HG02852 (cell line): ENCODE results near the gene ATXN7.

Source experiments
- ATAC-seq: cut with Tn5 transposase; IDR thresholded peaks from one replicate; pipeline ENCODE4 v1.9.1; 2021; ENCODE audit warnings: mild to moderate bottlenecking, moderate library complexity; ENCODE audit not compliant: unreplicated experiment

ATXN7 gene

DNA sequence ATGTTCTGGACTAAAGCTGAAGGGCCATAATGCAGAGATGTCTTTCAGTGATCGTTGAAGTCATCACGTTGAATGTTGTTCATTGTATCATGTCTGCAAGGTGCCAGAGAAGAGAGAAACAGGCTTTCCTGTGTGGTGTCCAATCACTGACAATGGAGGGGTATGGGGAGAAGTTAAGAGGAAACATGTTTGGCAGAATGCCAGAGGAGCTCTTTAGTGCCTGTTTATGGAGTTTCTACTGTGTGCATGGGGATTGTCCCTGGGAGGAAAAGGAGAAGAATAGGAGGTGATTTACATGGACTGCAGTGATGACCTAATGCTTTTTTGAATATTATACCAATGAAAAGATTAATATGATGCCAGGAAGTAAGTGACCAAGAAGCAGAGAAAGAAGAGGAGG lies 36.8 kb downstream of the ATXN7 start:
- ATAC-seq: no peak

- ATAC-seq: no peak
These were observed 42.3 kb downstream of the ATXN7 start for GRCh38 chr3:63905731-63906620.

GRCh38 chr3:63908081-63908736 lies 44.5 kb downstream of the ATXN7 start:
- ATAC-seq: no peak

DNA sequence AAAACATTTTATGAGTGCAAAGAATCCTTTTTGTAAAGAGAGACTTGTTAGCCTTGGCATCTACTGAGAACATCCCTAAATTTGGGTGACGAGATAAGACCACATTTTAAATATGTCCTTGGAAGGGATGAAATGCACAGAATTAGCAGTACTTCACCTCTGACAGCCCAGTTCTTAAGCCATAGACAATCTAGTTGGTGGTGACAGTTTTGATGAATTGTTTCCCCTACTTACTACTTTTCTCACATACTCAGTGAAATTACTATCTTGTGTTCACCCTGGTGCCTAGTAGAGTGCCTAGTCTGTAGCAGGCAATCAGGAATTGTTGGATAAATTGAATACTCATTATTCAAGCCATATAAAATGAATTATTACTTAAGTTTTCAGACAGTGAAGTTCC lies 45.1 kb downstream of the ATXN7 start:
- no peak for ATAC-seq

- ATAC-seq: no peak
These were observed 45.8 kb downstream of the ATXN7 start for GRCh38 chr3:63909431-63909830.

- no peak for ATAC-seq
These were observed 46.3 kb downstream of the ATXN7 start for GRCh38 chr3:63910001-63910400.

DNA sequence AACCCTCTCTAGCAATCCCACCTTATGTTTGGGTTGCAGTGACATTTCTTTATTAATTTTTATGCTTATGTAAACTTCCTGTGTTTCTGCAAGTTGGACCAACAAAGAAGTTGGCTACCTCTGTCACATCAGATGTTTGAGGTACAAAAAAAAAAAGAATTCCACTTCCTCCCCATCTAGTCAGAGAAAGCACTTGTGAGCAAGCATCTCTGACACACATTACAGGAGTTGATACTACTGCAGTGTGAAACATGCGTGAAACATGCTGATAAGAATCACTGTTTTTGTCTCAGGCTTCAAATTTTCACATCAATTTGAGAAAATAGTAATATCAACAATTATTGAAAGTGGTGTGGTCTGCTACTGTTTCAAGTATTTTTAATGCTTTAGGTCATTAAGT lies 47.2 kb downstream of the ATXN7 start:
- no peak for ATAC-seq

DNA sequence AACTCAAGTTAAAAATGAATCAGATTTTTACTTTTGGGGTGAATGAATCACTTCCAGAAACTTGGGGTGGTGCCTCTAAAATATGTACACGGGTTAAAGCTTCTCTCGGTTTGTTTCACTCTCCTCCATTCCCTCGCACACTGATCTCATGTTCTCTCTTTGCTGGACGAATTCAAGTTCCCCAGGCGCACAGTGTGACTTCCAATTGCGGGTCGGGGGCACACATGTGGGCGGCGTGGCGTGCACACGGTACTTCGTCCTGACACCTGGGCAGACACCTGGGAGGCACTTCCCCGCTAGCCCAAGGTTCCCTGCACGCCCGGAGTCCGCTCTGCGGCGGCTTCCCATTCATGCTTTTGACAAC lies 47.8 kb downstream of the ATXN7 start:
- ATAC-seq: peak; percentile 23

DNA sequence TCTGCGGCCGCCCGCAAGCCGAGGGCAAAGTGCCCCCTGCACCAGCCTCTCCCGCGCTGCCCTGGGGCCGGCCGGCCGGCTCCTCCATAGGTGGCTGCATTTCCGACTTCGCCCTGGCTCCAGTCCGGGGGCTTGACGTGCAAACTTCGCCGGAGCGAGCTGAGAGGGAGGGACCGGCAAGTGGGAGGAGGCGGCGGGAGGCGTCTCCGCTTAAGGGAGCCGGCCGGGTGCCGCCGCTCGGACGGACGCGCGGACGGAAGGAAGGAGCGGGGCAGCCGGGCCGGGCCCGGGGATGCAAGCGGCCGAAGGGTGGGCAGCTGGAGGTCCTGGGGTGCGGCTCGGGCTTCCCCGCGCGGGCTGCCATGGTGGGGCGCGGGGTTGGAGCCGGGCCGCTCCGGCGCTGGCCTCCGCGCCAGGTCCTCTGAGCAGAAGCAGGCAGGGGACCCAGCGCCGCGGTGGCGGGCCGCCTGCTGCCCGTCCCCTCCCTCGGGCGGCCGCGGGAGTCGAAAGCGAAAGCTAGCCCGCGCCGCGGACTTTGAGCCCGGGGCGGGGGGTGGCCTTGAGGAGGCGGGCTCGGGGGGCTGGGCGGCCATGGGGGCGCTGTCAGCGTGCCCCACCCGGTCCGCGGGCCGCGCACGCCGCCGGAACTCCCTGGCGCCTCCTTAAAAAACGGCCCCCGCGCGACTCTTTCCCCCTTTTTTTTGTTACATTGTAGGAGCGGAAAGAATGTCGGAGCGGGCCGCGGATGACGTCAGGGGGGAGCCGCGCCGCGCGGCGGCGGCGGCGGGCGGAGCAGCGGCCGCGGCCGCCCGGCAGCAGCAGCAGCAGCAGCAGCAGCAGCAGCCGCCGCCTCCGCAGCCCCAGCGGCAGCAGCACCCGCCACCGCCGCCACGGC lies 48.5 kb downstream of the ATXN7 start, which contains the start of gene SCAANT1:
Gene SCAANT1, minus strand, starts transcription at position 511 of the 895 bp plus-strand sequence.
- peak; percentile 72 for ATAC-seq

- ATAC-seq: peak; percentile 6
These were observed 49.3 kb downstream of the ATXN7 start for GRCh38 chr3:63912768-63913588.

DNA sequence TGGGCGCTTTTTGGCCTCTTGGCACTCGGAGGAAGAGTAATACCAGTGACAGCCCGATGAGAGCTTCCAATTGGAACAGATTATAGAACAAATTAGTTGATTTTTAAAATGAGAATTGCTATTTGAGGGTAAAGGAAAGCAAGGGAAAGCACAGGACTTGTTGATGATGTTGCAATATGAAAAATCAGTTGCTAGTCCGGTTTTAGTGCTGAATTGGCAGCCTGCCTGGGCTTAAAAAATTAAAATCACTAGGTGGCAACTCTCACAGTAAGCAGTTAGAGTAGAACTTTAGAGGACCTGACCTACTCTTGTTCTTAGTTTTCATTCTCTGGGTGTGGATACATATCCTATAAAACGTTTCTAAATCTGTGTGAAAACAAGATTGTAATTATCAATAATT lies 50.6 kb downstream of the ATXN7 start:
- no peak for ATAC-seq

DNA sequence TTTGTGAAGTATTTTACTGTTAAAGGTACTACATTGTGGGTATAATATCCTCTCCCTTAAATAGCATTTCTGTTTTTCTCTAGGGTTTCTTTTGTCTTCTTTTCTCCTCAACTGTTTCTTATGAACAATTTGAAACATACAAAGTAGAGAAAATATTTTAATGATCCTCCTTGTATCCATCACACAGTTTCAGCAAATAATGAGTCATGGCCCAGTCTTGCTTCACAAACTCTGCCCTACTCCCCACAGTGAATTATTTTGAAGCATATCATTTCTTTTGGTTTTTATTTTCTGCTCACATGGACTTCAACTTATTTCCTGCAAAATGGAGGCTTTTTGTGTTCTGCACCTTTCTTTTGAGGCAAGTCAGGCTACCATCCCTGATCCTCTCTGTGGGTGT lies 54.7 kb downstream of the ATXN7 start:
- no peak for ATAC-seq

DNA sequence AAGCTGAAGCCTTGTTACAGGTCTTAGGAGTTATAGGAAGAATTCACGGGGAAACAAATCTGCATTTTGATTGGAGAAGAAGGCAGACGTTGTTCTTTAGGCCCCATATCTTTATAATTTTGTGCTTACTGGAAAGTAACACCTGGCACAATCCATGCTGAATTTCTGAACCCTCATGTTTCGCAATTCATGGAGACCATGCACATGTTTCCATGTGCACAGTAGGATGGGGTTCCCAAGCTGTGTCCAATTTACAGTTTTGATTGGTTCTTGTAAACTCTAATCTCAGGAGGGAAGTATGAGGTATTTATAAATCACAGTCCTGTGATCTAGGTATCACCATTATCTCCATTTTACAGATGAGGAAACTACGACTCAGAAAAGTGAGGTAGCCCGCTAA lies 56.3 kb downstream of the ATXN7 start:
- ATAC-seq: no peak

DNA sequence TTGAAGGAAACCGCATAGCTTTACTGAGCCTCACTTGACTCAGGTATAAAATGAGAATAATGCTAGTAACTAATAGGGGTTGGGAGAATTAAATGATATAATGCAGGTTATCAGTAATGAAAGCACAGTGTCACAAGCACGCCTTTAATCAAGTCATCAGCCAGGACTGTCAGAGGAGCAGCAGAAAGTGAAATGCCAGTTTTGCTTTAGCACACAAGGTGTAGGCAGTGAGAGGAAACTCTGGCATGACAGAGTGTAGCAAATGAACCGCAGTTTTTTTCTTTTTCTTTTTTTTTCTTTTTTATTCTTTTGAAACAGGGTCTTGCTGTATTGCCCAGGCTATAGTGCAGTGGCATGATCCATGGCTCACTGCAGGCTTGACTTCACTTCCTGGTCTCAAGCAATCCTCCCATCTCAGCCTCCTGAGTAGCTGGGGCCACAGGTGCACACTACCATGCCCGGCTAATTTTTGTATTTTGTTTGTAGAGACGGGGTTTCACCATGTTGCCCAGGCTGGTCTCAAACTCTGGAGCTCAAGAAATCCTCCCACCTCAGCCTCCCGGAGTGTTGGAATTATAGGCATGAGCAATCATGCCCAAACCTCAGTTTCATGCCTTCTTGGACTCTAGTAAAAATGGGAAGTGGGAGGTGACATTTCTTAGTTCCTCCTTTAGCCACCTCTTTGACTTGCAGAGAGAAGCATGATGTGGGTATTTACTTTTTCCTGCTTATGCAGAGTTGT lies 58.2 kb downstream of the ATXN7 start:
- peak; percentile 88 for ATAC-seq

GRCh38 chr3:63922491-63923199 lies 59.0 kb downstream of the ATXN7 start:
- ATAC-seq: peak; percentile 3

DNA sequence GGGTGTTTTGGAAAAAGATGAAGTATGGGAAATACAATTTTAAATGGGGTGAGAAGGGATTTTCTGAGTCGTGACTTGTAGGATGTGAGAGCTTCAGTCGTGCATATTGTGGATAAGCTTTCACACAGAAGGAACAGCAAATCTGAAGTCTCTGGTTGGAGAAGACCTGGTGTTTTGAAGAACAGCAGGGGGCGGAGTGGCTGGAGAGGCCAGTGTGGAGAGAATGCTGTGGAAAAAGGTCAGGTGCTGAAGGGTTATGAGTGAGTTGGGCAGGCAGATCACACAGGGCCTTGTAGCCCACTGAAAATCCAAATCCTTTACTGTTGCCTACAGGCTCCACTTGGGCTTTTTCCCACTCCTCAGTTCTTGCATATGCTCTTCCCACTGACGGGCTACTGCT lies 62.6 kb downstream of the ATXN7 start:
- no peak for ATAC-seq

DNA sequence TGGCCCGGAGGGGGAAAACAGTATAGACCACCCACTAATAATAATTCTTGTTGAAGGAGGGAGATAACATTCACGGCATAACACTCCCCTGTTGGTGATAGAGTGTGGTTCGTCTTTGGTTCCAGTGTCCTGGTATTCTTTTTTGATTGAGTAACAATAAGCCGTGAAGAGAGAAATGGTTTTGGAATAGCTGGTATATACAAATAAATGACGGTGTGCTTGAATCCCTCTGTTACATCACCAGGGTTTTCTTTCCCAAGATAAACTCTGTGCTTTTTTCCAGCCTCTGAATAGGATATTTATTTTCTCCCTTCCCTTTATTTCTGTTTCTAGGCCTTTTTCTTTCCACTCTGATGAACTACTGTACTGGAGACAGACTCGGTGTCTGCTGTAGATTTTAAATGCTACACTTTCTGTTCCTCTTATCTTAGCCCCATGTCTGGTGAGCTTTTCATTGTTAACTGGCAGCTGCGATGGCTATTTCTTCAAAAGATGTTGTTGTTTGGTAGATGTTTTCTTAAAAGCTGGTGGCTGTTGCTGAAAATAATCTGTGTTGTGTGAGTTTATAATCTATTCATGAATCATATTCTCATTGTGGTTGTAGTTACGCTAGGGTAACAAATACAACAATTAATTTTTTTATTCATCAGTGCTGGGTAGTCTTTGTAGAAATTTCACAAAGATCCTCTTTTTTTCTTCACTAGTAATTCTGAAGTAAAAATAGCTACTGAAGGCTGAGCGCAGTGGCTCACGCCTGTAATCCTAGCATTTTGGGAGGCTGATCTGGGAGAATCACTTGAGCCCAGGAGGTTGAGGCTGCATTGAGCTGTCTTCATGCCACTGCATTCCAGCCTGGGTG lies 64.0 kb downstream of the ATXN7 start:
- peak; percentile 89 for ATAC-seq

- ATAC-seq: no peak
These were observed 67.6 kb downstream of the ATXN7 start for GRCh38 chr3:63931290-63931689.
